Activated T-helper 1 cell treated with anti-CD3 and anti-CD28 coated beads, Interleukin-12 subunit alpha, Interleukin-12 subunit beta, Interleukin-2, Interleukin-4 antibody, amounts not matched to agents 30 ng/mL and 10 ng/mL and 1 ng/mL, durations not matched to agents 14 hours and 24 hours and 36 hours (primary cell): Measurements from ENCODE around the gene ACOT7. TPM values are rescaled to one million over a fixed set of nuclear protein-coding genes. Genes with fewer than 3 reads are reported as not detected.

Source experiments
- DNase-seq: peaks from one replicate; pipeline ENCODE4 v3.0.0; 2021; ENCODE audit warnings: low spot score
- H3K27ac Mint-ChIP-seq: one replicate; pipeline ENCODE4 v1.8.0; 2021; ENCODE audit warnings: mild to moderate bottlenecking, mixed read lengths
- H3K27me3 Mint-ChIP-seq: one replicate; pipeline ENCODE4 v1.8.0; 2022; ENCODE audit warnings: mild to moderate bottlenecking, moderate library complexity, mixed read lengths; ENCODE audit not compliant: insufficient read depth
- H3K36me3 Mint-ChIP-seq: one replicate; pipeline ENCODE4 v1.8.0; 2021; ENCODE audit warnings: low read depth, mixed read lengths
- H3K4me1 Mint-ChIP-seq: one replicate; pipeline ENCODE4 v1.8.0; 2021; ENCODE audit warnings: low read depth, mixed read lengths
- H3K4me3 Mint-ChIP-seq: one replicate; pipeline ENCODE4 v1.8.0; 2021; ENCODE audit warnings: mild to moderate bottlenecking, moderate library complexity, mixed read lengths
- H3K9me3 Mint-ChIP-seq: one replicate; pipeline ENCODE4 v1.8.0; 2021; ENCODE audit warnings: mixed read lengths
- intact Hi-C: fragments of 100-400 bp; cut with micrococcal nuclease; formaldehyde crosslinking; loops from one replicate; pipeline ENCODE4 v1.15.1; 2024
- total RNA-seq: library from RNA; stranded (reverse); gene quantifications from 2 replicates; pipeline ENCODE4 v1.2.3, GENCODE V29; 2022

The ACOT7 gene
- total RNA-seq, 1 donor from 2014 or later, result 126 TPM

GRCh38 chr1:6349254-6349943, 44.2 kb downstream of the ACOT7 start:
- DNase-seq, result no peak
- peaks cover 3% of the 10 kb centered on the region for H3K36me3 Mint-ChIP-seq
- H3K4me3 Mint-ChIP-seq, result no peak overlapping the region
- peaks cover 1% of the 10 kb centered on the region for H3K27me3 Mint-ChIP-seq
- H3K9me3 Mint-ChIP-seq, result no peaks in the 10 kb centered on the region
- H3K4me1 Mint-ChIP-seq, result peaks cover 26% of the 10 kb centered on the region
- H3K27ac Mint-ChIP-seq, result no peak overlapping the region
- intact Hi-C loops, result no loop called here

GRCh38 chr1:6348511-6349191, 44.9 kb downstream of the ACOT7 start:
- Mint-ChIP-seq H3K4me1 (peaks cover 29% of the 10 kb centered on the region), H3K4me3 (peak overlapping the region; percentile 68)
- intact Hi-C loops, result loop anchor here (1.0 kb wide), 4 partner anchors 11 to 102 kb away; no protein-coding TSS in a partner anchor

GRCh38 chr1:6347641-6348487, 45.7 kb downstream of the ACOT7 start:
- intact Hi-C loops, result loop anchor here (1.0 kb wide), 4 partner anchors 11 to 102 kb away; no protein-coding TSS in a partner anchor
- peak overlapping the region; percentile 68 for H3K4me3 Mint-ChIP-seq

More at GRCh38 chr1:6348511-6349191, 44.9 kb downstream of the ACOT7 start:
- Mint-ChIP-seq H3K27ac (peak overlapping the region; percentile 65), H3K27me3 (peaks cover 1% of the 10 kb centered on the region), H3K9me3 (no peaks in the 10 kb centered on the region), H3K36me3 (peaks cover 6% of the 10 kb centered on the region)
- DNase-seq, result peak; percentile 54

GRCh38 chr1:6345460-6345859, 48.1 kb downstream of the ACOT7 start:
- Mint-ChIP-seq H3K4me1 (peaks cover 27% of the 10 kb centered on the region), H3K36me3 (peaks cover 8% of the 10 kb centered on the region), H3K9me3 (no peaks in the 10 kb centered on the region), H3K27me3 (peaks cover 1% of the 10 kb centered on the region), H3K4me3 (no peak overlapping the region), H3K27ac (no peak overlapping the region)
- intact Hi-C loops, result no loop called here
- no peak for DNase-seq

More at GRCh38 chr1:6347641-6348487, 45.7 kb downstream of the ACOT7 start:
- DNase-seq, result peak; percentile 52
- H3K36me3 Mint-ChIP-seq, result peaks cover 8% of the 10 kb centered on the region
- H3K27me3 Mint-ChIP-seq, result peaks cover 1% of the 10 kb centered on the region
- H3K9me3 Mint-ChIP-seq, result no peaks in the 10 kb centered on the region
- H3K4me1 Mint-ChIP-seq, result peaks cover 32% of the 10 kb centered on the region
- H3K27ac Mint-ChIP-seq, result peak overlapping the region; percentile 65

GRCh38 chr1:6345009-6345408, 48.6 kb downstream of the ACOT7 start:
- H3K4me1 Mint-ChIP-seq, result peaks cover 27% of the 10 kb centered on the region
- H3K9me3 Mint-ChIP-seq, result no peaks in the 10 kb centered on the region
- H3K27ac Mint-ChIP-seq, result no peak overlapping the region
- no peak overlapping the region for H3K4me3 Mint-ChIP-seq
- H3K27me3 Mint-ChIP-seq, result peaks cover 1% of the 10 kb centered on the region
- intact Hi-C loops, result no loop called here
- peaks cover 8% of the 10 kb centered on the region for H3K36me3 Mint-ChIP-seq
- no peak for DNase-seq

GRCh38 chr1:6343506-6344405, 49.8 kb downstream of the ACOT7 start:
- Mint-ChIP-seq H3K36me3 (peaks cover 8% of the 10 kb centered on the region), H3K27me3 (peaks cover 1% of the 10 kb centered on the region), H3K27ac (no peak overlapping the region), H3K4me3 (no peak overlapping the region), H3K9me3 (no peaks in the 10 kb centered on the region), H3K4me1 (peaks cover 18% of the 10 kb centered on the region)
- intact Hi-C loops, result loop anchor here (1.0 kb wide), 1 partner anchor 97 kb away; no protein-coding TSS in a partner anchor
- DNase-seq, result peak; percentile 58

GRCh38 chr1:6342056-6342455, 51.5 kb downstream of the ACOT7 start:
- H3K27me3 Mint-ChIP-seq, result peaks cover 1% of the 10 kb centered on the region
- H3K36me3 Mint-ChIP-seq, result peaks cover 7% of the 10 kb centered on the region
- DNase-seq, result no peak
- H3K9me3 Mint-ChIP-seq, result no peaks in the 10 kb centered on the region
- H3K4me1 Mint-ChIP-seq, result peaks cover 6% of the 10 kb centered on the region
- H3K27ac Mint-ChIP-seq, result no peak overlapping the region
- intact Hi-C loops, result no loop called here
- H3K4me3 Mint-ChIP-seq, result no peak overlapping the region

GRCh38 chr1:6338695-6339094, 54.9 kb downstream of the ACOT7 start:
- H3K27me3 Mint-ChIP-seq, result no peaks in the 10 kb centered on the region
- H3K36me3 Mint-ChIP-seq, result peaks cover 4% of the 10 kb centered on the region
- no peaks in the 10 kb centered on the region for H3K9me3 Mint-ChIP-seq
- intact Hi-C loops, result no loop called here
- DNase-seq, result no peak
- peaks cover 4% of the 10 kb centered on the region for H3K4me1 Mint-ChIP-seq
- H3K27ac Mint-ChIP-seq, result no peak overlapping the region
- H3K4me3 Mint-ChIP-seq, result no peak overlapping the region

- H3K27ac Mint-ChIP-seq, result no peak overlapping the region
- no peak for DNase-seq
- no peaks in the 10 kb centered on the region for H3K27me3 Mint-ChIP-seq
- intact Hi-C loops, result no loop called here
- H3K36me3 Mint-ChIP-seq, result peaks cover 2% of the 10 kb centered on the region
- no peaks in the 10 kb centered on the region for H3K9me3 Mint-ChIP-seq
- no peak overlapping the region for H3K4me3 Mint-ChIP-seq
- H3K4me1 Mint-ChIP-seq, result no peaks in the 10 kb centered on the region
Measured at GRCh38 chr1:6336776-6337622, 56.6 kb downstream of the ACOT7 start.

GRCh38 chr1:6334261-6334993, 59.1 kb downstream of the ACOT7 start:
- DNase-seq, result no peak
- no peak overlapping the region for H3K27ac Mint-ChIP-seq
- no peak overlapping the region for H3K4me3 Mint-ChIP-seq
- no peaks in the 10 kb centered on the region for H3K27me3 Mint-ChIP-seq
- peaks cover 2% of the 10 kb centered on the region for H3K36me3 Mint-ChIP-seq
- no peaks in the 10 kb centered on the region for H3K9me3 Mint-ChIP-seq
- intact Hi-C loops, result no loop called here
- H3K4me1 Mint-ChIP-seq, result no peaks in the 10 kb centered on the region

GRCh38 chr1:6332821-6333220, 60.7 kb downstream of the ACOT7 start:
- intact Hi-C loops, result no loop called here
- no peaks in the 10 kb centered on the region for H3K27me3 Mint-ChIP-seq
- H3K36me3 Mint-ChIP-seq, result no peaks in the 10 kb centered on the region
- no peaks in the 10 kb centered on the region for H3K4me1 Mint-ChIP-seq
- no peak for DNase-seq
- no peaks in the 10 kb centered on the region for H3K9me3 Mint-ChIP-seq
- no peak overlapping the region for H3K27ac Mint-ChIP-seq
- no peak overlapping the region for H3K4me3 Mint-ChIP-seq
